ENCODE results near the gene ANO3. TPM values are rescaled to one million over a fixed set of nuclear protein-coding genes. Genes with fewer than 3 reads are reported as not detected.

The ANO3 gene
- total RNA-seq, 2 donors from 2014 or later: not detected

DNA sequence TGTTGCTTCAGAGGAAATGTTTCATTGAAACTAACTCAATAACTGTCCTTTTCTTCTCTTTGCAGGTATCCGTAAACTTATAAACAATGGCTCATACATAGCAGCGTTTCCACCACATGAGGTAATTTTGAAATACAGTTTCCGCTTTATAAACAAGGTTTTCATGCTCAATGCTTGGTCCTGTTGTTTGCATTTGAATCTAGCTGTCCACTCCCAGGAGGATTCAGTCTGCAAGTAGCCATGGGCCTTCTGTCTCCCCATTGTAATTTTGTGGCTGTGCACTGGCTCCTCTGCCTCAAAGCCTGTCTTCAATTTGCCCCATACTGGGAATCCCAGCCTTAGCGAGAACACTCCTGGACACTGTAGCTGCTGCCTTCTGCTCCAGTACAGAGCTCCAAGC is 205.4 kb downstream of the ANO3 start:
- no peak overlapping the region for H3K27ac Mint-ChIP-seq
- no peaks in the 10 kb centered on the region for H3K36me3 Mint-ChIP-seq (ENCODE audit: low read depth)
- H3K4me1 Mint-ChIP-seq: no peaks in the 10 kb centered on the region
- H3K4me3 Mint-ChIP-seq: no peak overlapping the region
- no peaks in the 10 kb centered on the region for H3K9me3 ChIP-seq (ENCODE audit: control insufficient read depth, low read length, poor library complexity, severe bottlenecking)
- no peaks in the 10 kb centered on the region for H3K27me3 Mint-ChIP-seq
- DNase-seq: no peak
- ATAC-seq: no peak

DNA sequence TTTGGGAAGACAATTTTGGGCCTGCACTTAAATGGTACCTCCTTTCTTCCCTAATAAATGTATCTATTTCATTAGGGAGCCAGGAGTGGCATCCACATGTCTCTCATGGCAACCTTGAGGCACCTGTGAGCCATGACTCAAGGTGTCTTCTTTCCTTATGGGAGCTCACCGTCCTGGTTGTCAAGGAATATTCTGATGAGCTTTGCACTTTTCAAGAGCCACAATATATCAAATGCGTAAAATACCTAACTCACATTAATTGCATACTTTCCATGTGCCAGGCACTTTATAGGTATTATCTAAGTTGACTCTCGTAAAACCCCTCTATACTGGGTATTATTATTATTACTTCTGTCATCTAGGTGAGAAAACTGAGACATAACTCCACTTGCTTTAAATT is 207.6 kb downstream of the ANO3 start:
- Mint-ChIP-seq H3K36me3 (ENCODE audit: low read depth) (no peaks in the 10 kb centered on the region), H3K27me3 (no peaks in the 10 kb centered on the region), H3K4me1 (no peaks in the 10 kb centered on the region), H3K27ac (no peak overlapping the region), H3K4me3 (no peak overlapping the region)
- DNase-seq (no peak), ATAC-seq (no peak)
- H3K9me3 ChIP-seq (ENCODE audit: control insufficient read depth, low read length, poor library complexity, severe bottlenecking): no peaks in the 10 kb centered on the region

DNA sequence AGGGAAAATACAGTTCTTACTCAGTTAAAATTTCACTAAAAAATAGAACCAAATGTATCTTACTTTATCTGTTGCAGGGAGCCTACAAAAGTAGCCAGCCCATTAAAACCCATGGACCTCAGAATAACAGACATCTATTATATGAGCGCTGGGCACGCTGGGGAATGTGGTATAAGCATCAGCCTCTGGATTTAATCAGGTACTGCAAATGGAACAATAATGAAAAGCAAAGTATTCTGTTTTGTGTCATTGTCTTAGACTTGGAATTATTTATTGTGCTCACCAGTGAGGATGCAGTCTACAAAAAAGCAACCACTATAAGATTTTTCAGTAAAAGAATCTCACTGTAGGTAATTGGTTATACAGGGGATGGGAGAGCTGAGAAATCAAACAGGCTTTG is 209.9 kb downstream of the ANO3 start:
- Mint-ChIP-seq H3K27me3 (no peaks in the 10 kb centered on the region), H3K4me1 (no peaks in the 10 kb centered on the region), H3K4me3 (no peak overlapping the region), H3K27ac (no peak overlapping the region), H3K36me3 (ENCODE audit: low read depth) (no peaks in the 10 kb centered on the region)
- H3K9me3 ChIP-seq (ENCODE audit: control insufficient read depth, low read length, poor library complexity, severe bottlenecking): no peaks in the 10 kb centered on the region
- ATAC-seq: no peak
- DNase-seq: no peak

DNA sequence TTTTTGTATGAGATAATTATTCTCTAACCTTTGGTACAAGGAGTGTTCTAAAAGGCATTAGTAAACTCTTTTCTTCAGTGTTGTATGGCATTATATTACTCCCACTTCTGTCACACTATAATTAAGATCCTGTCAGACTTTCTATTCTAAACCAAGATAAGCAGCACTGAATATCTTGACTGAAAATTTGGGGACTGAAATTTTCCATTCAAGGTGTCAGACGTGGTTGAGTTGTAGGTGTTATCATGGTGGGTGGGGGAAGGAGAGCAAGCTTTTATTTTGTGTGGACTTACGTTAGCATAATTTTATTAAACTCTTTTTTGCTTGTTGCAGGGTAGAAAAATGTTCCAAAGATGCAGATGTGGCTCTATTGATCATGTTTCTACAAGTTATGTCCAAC is 217.2 kb downstream of the ANO3 start:
- DNase-seq: no peak
- H3K4me1 Mint-ChIP-seq: no peaks in the 10 kb centered on the region
- H3K27me3 Mint-ChIP-seq: no peaks in the 10 kb centered on the region
- no peak overlapping the region for H3K27ac Mint-ChIP-seq
- H3K4me3 Mint-ChIP-seq: no peak overlapping the region
- ATAC-seq: no peak
- H3K9me3 ChIP-seq (ENCODE audit: control insufficient read depth, low read length, poor library complexity, severe bottlenecking): no peaks in the 10 kb centered on the region
- no peaks in the 10 kb centered on the region for H3K36me3 Mint-ChIP-seq (ENCODE audit: low read depth)

DNA sequence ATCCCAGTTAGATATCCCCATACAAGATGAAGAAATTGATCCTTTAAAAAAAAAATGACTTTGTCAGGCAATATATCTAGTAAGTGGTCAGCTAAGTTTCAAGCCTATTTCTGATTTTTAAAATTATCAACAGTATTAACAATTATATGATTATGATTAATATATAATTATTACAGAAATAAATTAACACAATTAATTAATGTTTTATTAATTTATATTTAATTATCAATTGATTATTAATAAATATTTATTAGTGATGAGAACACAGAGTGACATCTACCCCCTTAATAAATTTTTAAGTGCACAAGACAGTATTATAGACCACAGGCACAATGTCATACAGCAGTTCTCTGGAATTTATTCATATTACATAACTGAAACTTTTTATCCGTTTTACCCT is 218.1 kb downstream of the ANO3 start:
- ATAC-seq: no peak
- Mint-ChIP-seq H3K36me3 (ENCODE audit: low read depth) (no peaks in the 10 kb centered on the region), H3K4me1 (no peaks in the 10 kb centered on the region), H3K27ac (no peak overlapping the region), H3K4me3 (no peak overlapping the region), H3K27me3 (no peaks in the 10 kb centered on the region)
- no peaks in the 10 kb centered on the region for H3K9me3 ChIP-seq (ENCODE audit: control insufficient read depth, low read length, poor library complexity, severe bottlenecking)
- DNase-seq: no peak

DNA sequence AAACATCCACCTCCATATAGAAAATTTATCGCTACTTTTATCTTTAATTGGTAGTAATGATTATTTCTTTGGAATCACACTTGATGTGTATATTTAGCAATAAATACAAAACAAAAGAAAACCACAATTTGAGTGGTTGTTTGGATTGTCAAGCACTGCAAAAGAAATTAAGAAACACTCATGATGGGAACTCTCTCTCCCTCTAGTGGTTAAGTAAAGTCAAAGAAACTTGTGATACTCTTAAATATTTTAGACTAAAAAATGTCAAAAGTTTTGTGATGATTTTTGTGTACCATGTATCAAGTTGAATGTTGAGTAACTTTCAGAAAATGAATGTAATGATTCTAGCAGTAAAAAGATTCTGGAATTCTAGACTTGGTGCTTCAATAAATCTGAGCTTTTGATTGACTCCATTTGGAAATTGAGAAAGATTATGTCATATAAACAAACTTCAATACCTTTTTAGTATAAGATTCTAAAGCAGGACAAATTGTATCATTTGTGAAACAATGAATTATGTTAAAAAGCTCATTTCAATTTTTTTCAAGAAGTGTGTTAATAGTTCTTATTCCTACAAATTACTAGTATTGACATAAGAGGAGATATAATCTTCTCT is 219.4 kb downstream of the ANO3 start:
- DNase-seq: no peak
- Mint-ChIP-seq H3K4me1 (no peaks in the 10 kb centered on the region), H3K27ac (no peak overlapping the region), H3K4me3 (no peak overlapping the region), H3K36me3 (ENCODE audit: low read depth) (no peaks in the 10 kb centered on the region), H3K27me3 (no peaks in the 10 kb centered on the region)
- H3K9me3 ChIP-seq (ENCODE audit: control insufficient read depth, low read length, poor library complexity, severe bottlenecking): no peaks in the 10 kb centered on the region
- no peak for ATAC-seq

DNA sequence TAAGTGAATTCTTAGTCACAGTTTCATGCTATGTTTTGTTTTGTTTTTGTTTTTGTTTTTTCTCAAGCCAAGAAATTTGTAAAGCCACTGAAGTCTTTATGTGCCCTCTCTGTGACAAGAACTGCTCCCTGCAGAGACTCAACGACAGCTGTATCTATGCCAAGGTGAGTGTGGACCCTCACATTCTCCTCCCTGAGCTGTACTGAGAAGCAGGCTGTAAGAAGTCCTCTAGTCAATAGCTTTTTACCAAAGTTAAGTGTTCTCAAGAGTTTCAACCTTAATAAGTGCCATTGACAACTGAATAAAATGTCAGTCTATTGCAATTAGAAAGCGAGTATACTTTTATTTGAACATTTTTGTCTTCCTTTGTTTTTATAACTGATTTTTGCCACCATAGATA is 221.3 kb downstream of the ANO3 start:
- DNase-seq (no peak), ATAC-seq (no peak)
- H3K9me3 ChIP-seq (ENCODE audit: control insufficient read depth, low read length, poor library complexity, severe bottlenecking): no peaks in the 10 kb centered on the region
- H3K4me3 Mint-ChIP-seq: no peak overlapping the region
- no peaks in the 10 kb centered on the region for H3K27me3 Mint-ChIP-seq
- H3K4me1 Mint-ChIP-seq: no peaks in the 10 kb centered on the region
- no peaks in the 10 kb centered on the region for H3K36me3 Mint-ChIP-seq (ENCODE audit: low read depth)
- no peak overlapping the region for H3K27ac Mint-ChIP-seq

DNA sequence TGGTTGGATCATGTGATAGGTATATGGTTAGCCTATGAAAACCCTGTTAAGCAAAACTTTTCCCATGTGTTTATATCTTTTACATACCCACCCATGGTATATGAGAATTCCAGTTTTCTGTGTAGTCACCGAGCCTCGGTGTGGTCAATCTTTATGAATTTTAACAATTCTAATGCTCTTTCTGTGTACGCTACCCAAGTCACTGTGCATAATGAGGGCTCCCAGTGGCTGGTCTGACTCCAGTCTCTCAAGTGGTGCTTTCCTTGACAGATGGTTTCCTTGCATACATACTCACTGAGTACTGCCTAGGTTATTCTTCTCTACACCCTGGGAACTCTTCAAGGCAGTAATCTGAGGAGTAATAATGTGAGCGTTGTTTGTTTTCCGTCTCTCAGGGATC is 222.5 kb downstream of the ANO3 start:
- no peaks in the 10 kb centered on the region for H3K4me1 Mint-ChIP-seq
- H3K27me3 Mint-ChIP-seq: no peaks in the 10 kb centered on the region
- no peak overlapping the region for H3K4me3 Mint-ChIP-seq
- H3K36me3 Mint-ChIP-seq (ENCODE audit: low read depth): no peaks in the 10 kb centered on the region
- no peak for ATAC-seq
- H3K9me3 ChIP-seq (ENCODE audit: control insufficient read depth, low read length, poor library complexity, severe bottlenecking): no peaks in the 10 kb centered on the region
- no peak overlapping the region for H3K27ac Mint-ChIP-seq
- DNase-seq: no peak

DNA sequence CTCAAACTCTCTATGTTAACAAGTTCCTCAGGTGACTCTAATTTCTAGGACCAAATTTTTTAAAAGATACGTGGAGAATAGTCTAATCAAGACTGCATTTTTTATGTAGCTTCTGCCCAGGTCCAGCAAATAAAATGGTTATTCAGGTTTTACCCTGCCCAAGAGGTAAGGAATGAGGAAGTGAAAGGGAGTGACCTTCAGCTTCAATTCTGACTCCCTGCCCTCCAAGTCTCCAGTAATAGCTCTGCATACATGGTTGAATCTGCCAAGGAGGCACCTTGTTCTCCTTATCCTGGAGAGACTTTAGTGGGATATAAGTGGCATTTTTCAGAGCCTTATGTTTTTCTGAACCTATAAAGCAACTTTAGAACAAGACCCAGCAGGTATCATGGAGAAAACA is 224.7 kb downstream of the ANO3 start:
- H3K9me3 ChIP-seq (ENCODE audit: control insufficient read depth, low read length, poor library complexity, severe bottlenecking): no peaks in the 10 kb centered on the region
- Mint-ChIP-seq H3K27me3 (no peaks in the 10 kb centered on the region), H3K4me3 (no peak overlapping the region), H3K4me1 (no peaks in the 10 kb centered on the region), H3K27ac (no peak overlapping the region), H3K36me3 (ENCODE audit: low read depth) (no peaks in the 10 kb centered on the region)
- ATAC-seq (no peak), DNase-seq (no peak)

DNA sequence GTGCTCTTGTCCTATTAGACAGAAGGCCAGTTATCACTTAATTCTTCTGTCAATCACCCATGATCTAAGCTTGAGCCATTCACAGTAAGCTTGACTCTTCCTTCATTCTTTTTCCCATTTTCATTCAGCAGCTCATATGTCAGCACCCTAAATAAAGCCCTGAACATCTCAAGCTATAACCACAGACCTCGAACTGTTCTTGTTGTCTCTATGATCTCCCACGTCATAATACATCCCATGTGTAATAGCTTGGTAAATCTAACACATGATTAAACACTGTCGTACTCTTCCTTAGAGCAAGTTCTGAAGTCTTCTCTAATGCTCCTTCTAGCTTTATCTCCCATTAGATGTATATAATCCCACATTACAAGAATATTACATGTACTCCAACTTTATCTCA is 225.7 kb downstream of the ANO3 start:
- ATAC-seq (no peak), DNase-seq (no peak)
- no peak overlapping the region for H3K4me3 Mint-ChIP-seq
- H3K4me1 Mint-ChIP-seq: no peaks in the 10 kb centered on the region
- H3K36me3 Mint-ChIP-seq (ENCODE audit: low read depth): no peaks in the 10 kb centered on the region
- no peaks in the 10 kb centered on the region for H3K27me3 Mint-ChIP-seq
- no peak overlapping the region for H3K27ac Mint-ChIP-seq
- H3K9me3 ChIP-seq (ENCODE audit: control insufficient read depth, low read length, poor library complexity, severe bottlenecking): no peaks in the 10 kb centered on the region

DNA sequence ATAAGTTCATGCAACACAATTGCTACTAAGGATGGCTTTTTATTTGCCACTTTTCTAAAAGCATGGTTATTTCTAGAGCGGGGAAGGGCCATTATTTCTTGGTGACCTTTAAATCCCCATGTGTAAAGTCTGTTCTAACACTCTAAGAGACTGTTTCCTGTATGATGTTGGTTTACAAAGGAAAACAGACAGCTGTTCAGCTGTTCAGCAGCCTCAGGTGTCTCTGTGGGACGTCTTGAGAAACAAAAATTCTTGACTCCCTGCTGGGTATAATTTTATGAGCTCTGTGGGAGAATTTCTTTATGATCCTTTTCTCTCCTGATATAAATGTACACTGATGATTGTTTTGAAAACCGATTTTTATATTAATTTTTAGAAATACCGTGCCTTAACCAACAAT is 226.3 kb downstream of the ANO3 start:
- ATAC-seq: no peak
- Mint-ChIP-seq H3K27ac (no peak overlapping the region), H3K27me3 (no peaks in the 10 kb centered on the region), H3K4me3 (no peak overlapping the region), H3K36me3 (ENCODE audit: low read depth) (no peaks in the 10 kb centered on the region), H3K4me1 (no peaks in the 10 kb centered on the region)
- DNase-seq: no peak
- H3K9me3 ChIP-seq (ENCODE audit: control insufficient read depth, low read length, poor library complexity, severe bottlenecking): no peaks in the 10 kb centered on the region

DNA sequence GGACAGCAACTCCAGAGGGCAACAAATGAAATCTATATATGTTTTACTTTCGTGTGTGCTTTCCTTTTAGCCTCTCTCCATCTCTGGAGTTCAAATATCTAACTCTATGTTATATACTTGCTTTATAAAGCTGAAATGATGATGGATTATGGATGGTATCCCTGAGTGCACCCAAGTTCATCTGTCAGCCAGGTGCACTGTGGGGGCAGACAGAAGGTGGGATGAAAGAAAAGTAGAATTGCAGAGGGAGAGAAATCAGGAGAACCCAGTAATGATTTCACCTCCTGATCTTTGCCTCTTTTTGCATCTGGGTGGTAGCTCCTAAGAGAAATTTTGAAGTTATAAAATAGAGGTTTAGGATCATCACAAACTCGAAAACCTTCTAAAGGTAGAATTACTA is 237.7 kb downstream of the ANO3 start:
- no peaks in the 10 kb centered on the region for H3K36me3 Mint-ChIP-seq (ENCODE audit: low read depth)
- no peak overlapping the region for H3K4me3 Mint-ChIP-seq
- ATAC-seq (no peak), DNase-seq (no peak)
- H3K4me1 Mint-ChIP-seq: no peaks in the 10 kb centered on the region
- H3K9me3 ChIP-seq (ENCODE audit: control insufficient read depth, low read length, poor library complexity, severe bottlenecking): no peaks in the 10 kb centered on the region
- no peak overlapping the region for H3K27ac Mint-ChIP-seq
- H3K27me3 Mint-ChIP-seq: no peaks in the 10 kb centered on the region

DNA sequence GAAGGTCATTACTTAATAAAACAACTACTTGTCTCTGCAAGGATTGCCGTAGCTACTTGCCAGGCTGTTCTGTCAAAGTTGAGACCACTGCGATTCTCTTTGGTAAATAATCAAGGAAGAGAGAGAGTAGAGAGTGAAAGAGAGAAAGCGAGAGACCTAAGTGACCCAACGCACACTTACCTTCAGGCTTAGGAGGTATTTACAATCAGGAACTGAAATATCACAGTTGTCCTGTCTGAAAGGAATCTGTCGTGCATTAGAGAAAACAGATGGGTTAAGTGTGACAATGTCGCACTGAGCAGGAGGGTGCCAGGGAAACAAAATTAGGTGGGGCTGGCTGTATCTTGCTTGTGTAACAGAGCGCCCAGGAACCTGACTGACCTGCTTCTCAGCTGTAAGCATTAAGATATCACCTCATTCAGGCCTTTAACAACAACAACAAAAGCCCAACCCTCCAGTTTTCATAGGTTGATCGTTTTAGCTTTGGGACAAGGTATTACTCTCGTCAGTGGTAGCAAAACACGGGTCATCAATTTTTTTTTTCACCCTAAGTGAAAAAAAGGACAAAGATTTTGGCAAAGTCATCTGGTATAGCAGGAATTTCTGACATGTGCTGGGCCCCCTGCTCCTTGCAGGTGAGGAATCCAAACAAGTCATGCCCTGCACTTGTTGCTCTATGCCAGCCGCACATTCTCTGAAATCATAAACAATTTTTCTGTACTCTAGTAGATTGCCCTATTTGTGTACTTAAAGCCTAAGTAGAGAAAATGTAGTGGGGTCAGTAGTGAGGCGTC is 240.1 kb downstream of the ANO3 start, which contains the start of gene MUC15:
Gene MUC15, minus strand, starts transcription at position 403 of the 794 bp plus-strand sequence. CDS start 5,169 bp downstream, outside the sequence.
- no peaks in the 10 kb centered on the region for H3K9me3 ChIP-seq (ENCODE audit: control insufficient read depth, low read length, poor library complexity, severe bottlenecking)
- H3K4me3 Mint-ChIP-seq: no peak within 1 kb of the TSS
- H3K27me3 Mint-ChIP-seq: no peaks in the 10 kb centered on the region
- ATAC-seq (no peak), DNase-seq (no peak)
- no peaks in the 10 kb centered on the region for H3K4me1 Mint-ChIP-seq
- no peaks in the 10 kb centered on the region for H3K36me3 Mint-ChIP-seq (ENCODE audit: low read depth)
- H3K27ac Mint-ChIP-seq: no peak within 1 kb of the TSS

DNA sequence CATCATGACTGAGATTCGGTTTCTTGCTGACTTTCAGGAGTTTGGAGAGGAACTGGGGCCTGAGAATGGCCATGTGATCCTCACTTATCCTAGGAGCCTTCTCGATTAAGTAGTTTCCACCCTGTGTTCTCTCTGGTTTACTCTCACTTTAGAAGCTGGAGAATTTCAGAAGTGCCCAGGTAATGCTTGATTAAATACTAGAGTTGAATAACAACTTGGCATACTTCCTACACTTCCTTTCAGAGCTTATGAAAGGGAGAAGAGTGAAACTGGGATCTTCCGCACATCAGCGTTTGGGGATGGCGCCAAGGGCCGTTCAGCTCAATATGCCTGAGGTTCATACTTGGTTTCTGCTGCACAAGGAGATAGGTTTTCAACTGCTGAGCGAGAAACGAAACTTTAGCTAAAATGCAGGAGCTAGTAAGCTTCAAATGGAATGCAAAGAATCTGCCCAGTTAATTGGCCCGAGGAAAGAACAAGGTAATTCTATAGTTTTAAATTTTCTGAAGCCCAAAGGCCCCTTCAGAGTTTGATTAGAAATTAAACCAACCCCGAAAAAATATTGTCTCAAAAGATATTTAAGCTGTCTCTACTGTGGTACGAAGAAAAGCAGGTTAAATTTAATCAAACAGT is 241.0 kb downstream of the ANO3 start:
- H3K27me3 Mint-ChIP-seq: no peaks in the 10 kb centered on the region
- no peak overlapping the region for H3K27ac Mint-ChIP-seq
- H3K4me3 Mint-ChIP-seq: no peak overlapping the region
- ATAC-seq: no peak
- DNase-seq: no peak
- no peaks in the 10 kb centered on the region for H3K9me3 ChIP-seq (ENCODE audit: control insufficient read depth, low read length, poor library complexity, severe bottlenecking)
- H3K4me1 Mint-ChIP-seq: no peaks in the 10 kb centered on the region
- no peaks in the 10 kb centered on the region for H3K36me3 Mint-ChIP-seq (ENCODE audit: low read depth)

Measured in T-helper 17 cell (primary cell).